Activated CD4-positive, alpha-beta T cell treated with anti-CD3 and anti-CD28 coated beads, Interleukin-2, amount 10 ng/mL, durations not matched to agents 7 days and 5 days (primary cell): ENCODE measurements around the gene FAM72D. TPM values are rescaled to one million over a fixed set of nuclear protein-coding genes. Genes with fewer than 3 reads are reported as not detected.
"Not testable (repeated sequence)": the region's sequence is repeated elsewhere in the genome, so short reads cannot be mapped to it uniquely, and the experiment has no call there.

Experiments used
- CTCF ChIA-PET: fragments of 350-600 bp; sonication (Branson Sonifier 250); formaldehyde crosslinking; loops from one replicate; lab custom pipeline; 2021; ENCODE audit warnings: antibody characterized with exemption; lab: Charles Lee
- POLR2A ChIA-PET: fragments of 350-600 bp; sonication (Branson Sonifier 250); formaldehyde crosslinking; loops from one replicate; lab custom pipeline; 2021; ENCODE audit warnings: antibody characterized with exemption; lab: Charles Lee
- DNase-seq: peaks from one replicate; pipeline ENCODE4 v3.0.0-alpha.2; 2020
- H3K27ac Mint-ChIP-seq: one replicate; pipeline ENCODE4 v1.8.0; 2021; ENCODE audit warnings: mild to moderate bottlenecking, moderate library complexity, mixed read lengths
- H3K27me3 Mint-ChIP-seq: one replicate; pipeline ENCODE4 v1.8.0; 2021; ENCODE audit warnings: mixed read lengths
- H3K36me3 Mint-ChIP-seq: one replicate; pipeline ENCODE4 v1.8.0; 2021; ENCODE audit warnings: low read depth, mixed read lengths
- H3K4me1 Mint-ChIP-seq: one replicate; pipeline ENCODE4 v1.8.0; 2021; ENCODE audit warnings: mixed read lengths
- H3K4me3 Mint-ChIP-seq: one replicate; pipeline ENCODE4 v1.8.0; 2021; ENCODE audit warnings: mild to moderate bottlenecking, moderate library complexity, mixed read lengths
- H3K9me3 Mint-ChIP-seq: one replicate; pipeline ENCODE4 v1.8.0; 2021; ENCODE audit warnings: mixed read lengths
- total RNA-seq, 2 experiments: library from RNA; stranded (reverse); gene quantifications; one replicate each; pipeline ENCODE4 v1.2.3, GENCODE V29; 2021

The FAM72D gene
- total RNA-seq, 2 experiments from 2014 or later = 17.0 to 22.2 TPM

DNA sequence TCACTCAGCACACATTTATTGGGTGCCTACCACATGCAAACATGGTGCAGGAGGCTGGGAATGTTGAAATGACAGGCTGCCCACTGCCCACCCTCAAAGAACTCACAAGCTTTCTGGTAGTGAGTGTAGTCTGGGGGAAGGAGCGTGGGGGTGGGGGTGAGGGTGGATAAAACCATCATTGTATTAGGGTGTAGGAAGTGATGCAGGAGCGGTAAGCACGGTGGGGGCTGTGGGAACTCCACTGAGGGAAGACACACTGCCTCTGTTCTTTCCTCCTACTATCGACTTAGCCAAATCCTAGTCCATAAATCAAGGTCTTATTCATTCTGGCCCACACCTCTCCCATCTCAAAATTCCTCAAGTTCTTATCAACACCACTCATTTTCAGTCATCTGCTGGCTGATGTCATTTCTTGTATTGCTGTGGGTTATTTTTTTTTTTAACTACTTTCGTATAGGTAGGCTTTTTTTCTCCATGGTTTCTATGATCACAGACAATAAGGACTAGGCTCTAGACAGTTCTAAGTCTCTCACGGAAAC, 21.7 kb upstream of the FAM72D start:
- POLR2A ChIA-PET, CTCF ChIA-PET: not testable (repeated sequence)

DNA sequence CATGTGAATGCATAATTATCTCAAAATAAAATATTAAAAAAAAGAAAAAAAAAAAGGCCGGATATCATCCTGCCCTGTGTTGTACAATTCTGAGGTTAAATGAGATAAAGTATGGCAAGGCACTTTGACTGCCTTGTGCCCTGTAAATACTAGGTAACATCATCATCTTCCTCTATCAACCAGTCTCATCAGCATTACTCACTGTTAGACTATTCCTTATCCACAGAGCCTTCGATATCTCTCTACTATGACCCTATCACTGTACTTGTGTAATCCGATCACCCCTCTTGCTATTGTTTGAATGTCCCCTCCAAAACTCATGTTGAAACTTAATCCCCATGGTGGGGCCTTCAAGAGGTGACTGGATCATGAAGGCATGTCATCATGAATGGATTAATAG, 18.9 kb upstream of the FAM72D start:
- H3K27me3 Mint-ChIP-seq, H3K4me3 Mint-ChIP-seq, H3K36me3 Mint-ChIP-seq, DNase-seq, CTCF ChIA-PET, POLR2A ChIA-PET, H3K9me3 Mint-ChIP-seq, H3K27ac Mint-ChIP-seq, H3K4me1 Mint-ChIP-seq: not testable (repeated sequence)

More for the DNA sequence above, 21.7 kb upstream of the FAM72D start:
- H3K36me3 Mint-ChIP-seq, H3K27ac Mint-ChIP-seq, H3K9me3 Mint-ChIP-seq, DNase-seq, H3K4me3 Mint-ChIP-seq, H3K4me1 Mint-ChIP-seq, H3K27me3 Mint-ChIP-seq: not testable (repeated sequence)

- DNase-seq, H3K4me1 Mint-ChIP-seq, H3K27ac Mint-ChIP-seq, H3K27me3 Mint-ChIP-seq, H3K9me3 Mint-ChIP-seq, H3K36me3 Mint-ChIP-seq, CTCF ChIA-PET, H3K4me3 Mint-ChIP-seq, POLR2A ChIA-PET: not testable (repeated sequence)
These were observed 17.6 kb upstream of the FAM72D start for GRCh38 chr1:145077872-145078786.

- H3K36me3 Mint-ChIP-seq, H3K9me3 Mint-ChIP-seq, H3K4me3 Mint-ChIP-seq, H3K27ac Mint-ChIP-seq, H3K4me1 Mint-ChIP-seq, DNase-seq, H3K27me3 Mint-ChIP-seq, CTCF ChIA-PET, POLR2A ChIA-PET: not testable (repeated sequence)
These were observed 16.9 kb upstream of the FAM72D start for GRCh38 chr1:145078787-145079370.

DNA sequence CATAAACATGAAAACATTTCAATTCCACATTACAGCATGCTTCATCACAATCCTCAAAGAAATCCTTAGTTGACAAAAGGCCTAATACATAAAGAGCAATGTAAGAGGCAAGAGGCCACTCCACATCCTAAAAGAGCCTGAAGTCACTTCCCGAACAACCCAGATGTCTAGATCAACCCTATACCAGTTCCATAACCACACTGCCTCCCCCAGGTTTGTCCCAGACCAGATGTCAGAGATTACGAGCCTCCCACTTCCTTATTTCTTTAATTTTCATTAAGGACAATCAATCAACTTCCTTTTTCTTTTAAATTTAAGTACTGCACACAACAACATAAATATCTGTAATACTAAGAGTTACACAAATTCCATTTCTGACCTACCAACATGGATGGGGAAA, 16.0 kb upstream of the FAM72D start:
- H3K4me1 Mint-ChIP-seq, H3K27me3 Mint-ChIP-seq, POLR2A ChIA-PET, H3K27ac Mint-ChIP-seq, DNase-seq, H3K9me3 Mint-ChIP-seq, H3K36me3 Mint-ChIP-seq, H3K4me3 Mint-ChIP-seq, CTCF ChIA-PET: not testable (repeated sequence)

- H3K36me3 Mint-ChIP-seq, CTCF ChIA-PET: not testable (repeated sequence)
These were observed 15.6 kb upstream of the FAM72D start for GRCh38 chr1:145080193-145080592.

GRCh38 chr1:145082483-145083255, 13.1 kb upstream of the FAM72D start:
- DNase-seq, H3K4me1 Mint-ChIP-seq, H3K27me3 Mint-ChIP-seq, POLR2A ChIA-PET, CTCF ChIA-PET, H3K4me3 Mint-ChIP-seq, H3K27ac Mint-ChIP-seq, H3K36me3 Mint-ChIP-seq, H3K9me3 Mint-ChIP-seq: not testable (repeated sequence)

More at GRCh38 chr1:145080193-145080592, 15.6 kb upstream of the FAM72D start:
- POLR2A ChIA-PET, H3K27ac Mint-ChIP-seq, H3K27me3 Mint-ChIP-seq, DNase-seq, H3K4me3 Mint-ChIP-seq, H3K9me3 Mint-ChIP-seq, H3K4me1 Mint-ChIP-seq: not testable (repeated sequence)

DNA sequence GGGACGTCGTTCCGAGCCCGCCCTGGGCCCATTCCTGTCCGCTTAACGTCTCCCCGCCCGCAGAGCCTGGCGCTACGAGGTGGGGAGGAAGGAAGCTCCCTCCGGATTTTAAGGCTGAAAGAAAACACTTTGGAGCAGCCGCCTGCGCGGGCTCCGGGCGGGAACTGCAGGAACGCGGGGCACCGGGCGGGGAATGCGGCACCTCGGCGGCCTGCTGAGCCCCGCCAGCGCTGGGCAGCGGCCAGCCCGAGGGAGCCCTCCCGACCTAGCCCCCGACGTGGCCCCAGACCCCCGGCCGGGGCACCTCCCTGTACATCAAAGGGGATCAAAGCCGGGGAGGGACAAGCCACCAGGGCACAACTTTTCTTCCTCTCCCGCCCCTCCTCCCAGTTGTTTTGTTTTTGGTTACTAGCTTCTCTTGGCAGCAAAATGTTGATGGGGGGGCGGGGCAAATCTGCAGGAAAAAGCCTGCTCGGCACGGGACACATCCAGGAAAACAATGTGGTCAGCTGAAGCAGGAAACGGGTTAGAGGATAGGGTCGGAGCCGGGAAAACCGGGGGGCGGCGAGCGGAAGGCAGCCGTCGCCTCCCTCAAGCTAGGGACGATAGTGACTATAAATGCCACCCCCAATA, 2.1 kb upstream of the FAM72D start:
- peak overlapping the region; percentile 89 for H3K4me3 Mint-ChIP-seq
- DNase-seq = peak; percentile 23
- CTCF ChIA-PET, H3K27me3 Mint-ChIP-seq, H3K4me1 Mint-ChIP-seq, H3K36me3 Mint-ChIP-seq, H3K9me3 Mint-ChIP-seq, POLR2A ChIA-PET: not testable (repeated sequence)
- peak overlapping the region; percentile 83 for H3K27ac Mint-ChIP-seq

DNA sequence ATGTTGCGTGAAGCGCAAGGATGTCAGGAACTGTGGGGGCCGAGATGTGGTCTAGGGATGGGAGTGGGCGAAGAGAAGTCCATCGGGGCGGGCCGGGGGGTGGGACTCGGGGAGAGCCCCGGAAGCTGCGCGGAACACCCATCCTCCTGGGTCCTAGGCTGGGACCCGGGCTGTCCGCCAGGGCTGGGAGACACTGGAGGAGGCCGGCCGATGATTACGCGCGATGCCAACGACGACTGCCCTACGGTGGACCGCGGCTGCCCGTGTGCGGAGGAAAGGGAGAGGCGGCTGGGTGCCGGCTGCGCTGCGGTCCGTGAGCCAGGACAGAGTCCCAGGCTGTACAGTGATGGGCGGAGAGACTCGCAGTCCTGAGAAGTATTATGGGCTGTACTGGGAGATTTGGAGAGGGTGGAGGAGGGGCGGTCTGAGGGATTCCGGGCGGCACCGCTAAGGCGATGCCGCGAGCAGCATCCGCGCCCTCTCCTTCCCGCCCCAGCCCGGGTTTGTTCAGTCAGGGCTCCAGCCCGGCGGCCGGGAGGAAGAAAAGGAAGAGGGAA, 1.0 kb upstream of the FAM72D start:
- H3K4me1 Mint-ChIP-seq, POLR2A ChIA-PET, CTCF ChIA-PET, H3K36me3 Mint-ChIP-seq, DNase-seq, H3K9me3 Mint-ChIP-seq, H3K27me3 Mint-ChIP-seq, H3K27ac Mint-ChIP-seq: not testable (repeated sequence)
- H3K4me3 Mint-ChIP-seq = peak overlapping the region; percentile 50

DNA sequence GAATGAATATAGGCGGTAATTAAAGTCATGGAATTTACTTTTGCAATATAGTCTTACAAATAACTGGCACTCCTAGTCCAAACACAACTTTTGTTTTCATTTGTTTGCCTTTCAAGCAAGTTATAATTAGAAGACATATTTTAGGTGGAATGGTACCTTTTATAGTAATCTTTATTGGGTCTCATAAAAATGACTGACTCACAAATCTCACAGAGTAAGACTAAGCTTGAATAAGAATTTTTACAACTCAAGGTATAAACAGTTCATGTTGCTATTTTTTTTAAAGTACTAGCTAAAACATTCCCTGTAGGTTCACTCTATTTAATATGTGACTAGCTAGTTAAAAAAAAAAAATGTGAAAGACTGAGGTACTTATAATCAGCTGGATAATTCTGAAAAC, 6.0 kb downstream of the FAM72D start:
- H3K27me3 Mint-ChIP-seq, POLR2A ChIA-PET, H3K4me1 Mint-ChIP-seq, DNase-seq, H3K36me3 Mint-ChIP-seq, H3K9me3 Mint-ChIP-seq, H3K27ac Mint-ChIP-seq, H3K4me3 Mint-ChIP-seq, CTCF ChIA-PET: not testable (repeated sequence)

GRCh38 chr1:145103294-145103693, 7.5 kb downstream of the FAM72D start:
- H3K9me3 Mint-ChIP-seq, H3K36me3 Mint-ChIP-seq, H3K27me3 Mint-ChIP-seq, POLR2A ChIA-PET, H3K4me3 Mint-ChIP-seq, H3K4me1 Mint-ChIP-seq, DNase-seq, H3K27ac Mint-ChIP-seq, CTCF ChIA-PET: not testable (repeated sequence)

GRCh38 chr1:145111674-145112073, 15.9 kb downstream of the FAM72D start:
- POLR2A ChIA-PET, H3K9me3 Mint-ChIP-seq, H3K4me3 Mint-ChIP-seq, H3K27me3 Mint-ChIP-seq, H3K4me1 Mint-ChIP-seq, H3K27ac Mint-ChIP-seq, CTCF ChIA-PET, H3K36me3 Mint-ChIP-seq, DNase-seq: not testable (repeated sequence)
